ENCODE results near the gene CCDC192. TPM values are rescaled to one million over a fixed set of nuclear protein-coding genes. Genes with fewer than 3 reads are reported as not detected.
"Not testable (repeated sequence)": the region's sequence is repeated elsewhere in the genome, so short reads cannot be mapped to it uniquely, and the experiment has no call there.

CCDC192 gene
- total RNA-seq, 3 donors from 2014 or later = 1.0 TPM; not detected in 2

DNA sequence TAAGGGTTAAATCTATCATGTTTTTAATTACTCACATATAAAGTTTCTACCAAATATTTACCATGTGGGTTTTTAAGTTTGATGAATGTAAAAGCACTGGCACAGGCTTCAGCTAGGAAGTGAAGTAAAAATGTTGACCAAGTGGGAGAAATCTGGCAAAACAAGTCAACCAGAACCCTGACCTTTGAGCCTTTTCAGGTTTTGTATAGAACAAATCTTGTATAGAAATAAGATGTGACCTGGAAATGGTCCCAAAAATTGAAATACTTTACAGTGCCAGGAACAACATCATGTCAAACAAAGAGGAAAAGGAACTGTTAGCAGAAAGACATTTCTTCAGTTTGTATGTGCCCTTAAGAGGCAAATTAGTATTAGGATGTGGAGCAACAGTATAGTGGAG is 137.6 kb downstream of the CCDC192 start:
- no peak overlapping the region for H3K4me3 ChIP-seq
- TF ChIP-seq, protein P1, sequence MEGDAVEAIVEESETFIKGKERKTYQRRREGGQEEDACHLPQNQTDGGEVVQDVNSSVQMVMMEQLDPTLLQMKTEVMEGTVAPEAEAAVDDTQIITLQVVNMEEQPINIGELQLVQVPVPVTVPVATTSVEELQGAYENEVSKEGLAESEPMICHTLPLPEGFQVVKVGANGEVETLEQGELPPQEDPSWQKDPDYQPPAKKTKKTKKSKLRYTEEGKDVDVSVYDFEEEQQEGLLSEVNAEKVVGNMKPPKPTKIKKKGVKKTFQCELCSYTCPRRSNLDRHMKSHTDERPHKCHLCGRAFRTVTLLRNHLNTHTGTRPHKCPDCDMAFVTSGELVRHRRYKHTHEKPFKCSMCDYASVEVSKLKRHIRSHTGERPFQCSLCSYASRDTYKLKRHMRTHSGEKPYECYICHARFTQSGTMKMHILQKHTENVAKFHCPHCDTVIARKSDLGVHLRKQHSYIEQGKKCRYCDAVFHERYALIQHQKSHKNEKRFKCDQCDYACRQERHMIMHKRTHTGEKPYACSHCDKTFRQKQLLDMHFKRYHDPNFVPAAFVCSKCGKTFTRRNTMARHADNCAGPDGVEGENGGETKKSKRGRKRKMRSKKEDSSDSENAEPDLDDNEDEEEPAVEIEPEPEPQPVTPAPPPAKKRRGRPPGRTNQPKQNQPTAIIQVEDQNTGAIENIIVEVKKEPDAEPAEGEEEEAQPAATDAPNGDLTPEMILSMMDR (IDR thresholded peaks at IDR 0.05) = no peak
- H3K4me1 ChIP-seq (ENCODE audit: low read depth) = peaks cover 9% of the 10 kb centered on the region
- DNase-seq (peak in 1 of 3 donors; percentile 46), ATAC-seq (peak; percentile 76)
- intact Hi-C loops (cut with DNase I, micrococcal nuclease) = no loop called here
- no peaks in the 10 kb centered on the region for H3K36me3 ChIP-seq (ENCODE audit: low read depth)
- no peaks in the 10 kb centered on the region for H3K9me3 ChIP-seq

DNA sequence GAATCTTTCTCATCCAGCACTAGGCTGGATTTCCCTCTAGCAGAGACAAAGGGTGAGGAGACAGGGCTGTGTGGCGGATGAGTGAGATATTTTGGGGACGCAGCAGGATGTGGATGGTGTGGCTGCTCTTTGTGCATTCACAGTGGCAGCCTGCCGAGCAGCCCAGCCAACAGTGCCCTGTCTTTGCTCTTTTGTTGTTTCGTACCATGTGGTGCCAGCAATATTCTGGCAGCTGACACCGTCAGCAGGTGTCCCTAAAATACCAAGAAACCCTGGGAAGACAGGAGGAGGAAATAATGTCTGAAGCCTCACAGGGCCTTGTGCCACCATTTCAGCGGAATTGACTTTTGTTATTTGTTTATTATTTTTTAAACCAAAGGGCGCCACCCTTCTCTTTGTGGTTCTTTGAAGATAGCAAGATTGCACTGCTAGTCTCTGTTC is 141.4 kb downstream of the CCDC192 start:
- Histone ChIP-seq H3K4me3 (no peak overlapping the region), H3K36me3 (ENCODE audit: low read depth) (no peaks in the 10 kb centered on the region), H3K4me1 (ENCODE audit: low read depth) (peaks cover 26% of the 10 kb centered on the region), H3K9me3 (no peaks in the 10 kb centered on the region)
- peak in 2 of 3 donors; percentile 52 to 53 for DNase-seq
- ATAC-seq = peak; percentile 46
- TF ChIP-seq, protein P1 (IDR thresholded peaks at IDR 0.05) = no peak
- intact Hi-C loops (cut with DNase I, micrococcal nuclease) = no loop called here

DNA sequence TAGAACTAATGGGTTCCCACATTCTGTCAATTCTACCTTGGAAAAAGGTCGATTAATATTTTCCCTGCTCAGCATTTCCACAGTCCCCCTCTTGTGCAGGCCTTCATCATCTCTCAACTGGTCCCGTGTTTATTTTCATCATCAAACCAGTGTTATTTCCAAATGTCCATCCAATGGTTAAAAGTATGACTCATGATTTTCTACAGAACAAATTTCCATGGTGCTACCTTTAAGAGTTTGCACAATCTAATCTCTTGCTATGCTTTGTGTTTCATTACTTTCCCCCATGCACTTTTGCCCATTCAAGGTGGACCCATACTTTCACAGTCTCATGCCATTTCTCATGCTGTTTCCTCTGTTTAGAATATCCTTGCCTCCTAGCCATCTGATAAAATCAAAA is 143.7 kb downstream of the CCDC192 start:
- Histone ChIP-seq H3K4me1 (ENCODE audit: low read depth) (peaks cover 26% of the 10 kb centered on the region), H3K4me3 (no peak overlapping the region), H3K36me3 (ENCODE audit: low read depth) (no peaks in the 10 kb centered on the region), H3K9me3 (no peaks in the 10 kb centered on the region)
- DNase-seq (no peak), ATAC-seq (no peak)
- TF ChIP-seq, protein P1 (IDR thresholded peaks at IDR 0.05) = no peak
- intact Hi-C loops (cut with DNase I, micrococcal nuclease) = no loop called here

GRCh38 chr5:127847641-127848040 is 144.4 kb downstream of the CCDC192 start:
- H3K9me3 ChIP-seq; intact Hi-C loops (cut with DNase I, micrococcal nuclease); ATAC-seq; H3K36me3 ChIP-seq (ENCODE audit: low read depth); H3K4me3 ChIP-seq; DNase-seq: not testable (repeated sequence)
- peaks cover 26% of the 10 kb centered on the region for H3K4me1 ChIP-seq (ENCODE audit: low read depth)

- peak in 1 of 3 donors; percentile 55 for DNase-seq
- H3K4me1 ChIP-seq (ENCODE audit: low read depth) = peaks cover 26% of the 10 kb centered on the region
Observed at GRCh38 chr5:127848098-127848497, 144.9 kb downstream of the CCDC192 start.

DNA sequence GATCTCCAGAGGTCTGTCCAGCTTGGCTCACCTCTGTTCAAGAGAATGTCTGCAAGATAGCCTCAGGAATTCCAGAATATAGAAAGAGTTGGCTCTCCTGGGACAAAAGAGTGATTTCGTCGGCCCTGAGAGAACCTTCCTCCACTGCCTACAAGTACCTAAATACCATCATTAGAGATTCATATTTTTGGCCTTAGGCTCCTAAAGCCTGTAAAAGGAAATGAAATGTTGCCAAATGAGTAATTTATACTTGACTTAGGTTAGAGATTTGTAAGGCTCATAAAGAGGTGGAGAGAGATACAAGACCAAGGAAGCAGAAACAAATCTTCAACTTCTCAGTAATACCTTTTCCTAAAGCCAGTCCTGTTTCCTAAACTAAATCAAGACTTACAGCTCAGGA is 146.2 kb downstream of the CCDC192 start:
- Histone ChIP-seq H3K4me1 (ENCODE audit: low read depth) (peaks cover 26% of the 10 kb centered on the region), H3K36me3 (ENCODE audit: low read depth) (no peaks in the 10 kb centered on the region), H3K4me3 (no peak overlapping the region), H3K9me3 (no peaks in the 10 kb centered on the region)
- TF ChIP-seq, protein P1 (IDR thresholded peaks at IDR 0.05) = no peak
- DNase-seq = no peak
- intact Hi-C loops (cut with DNase I, micrococcal nuclease) = no loop called here
- peak; percentile 2 for ATAC-seq

More at GRCh38 chr5:127848098-127848497, 144.9 kb downstream of the CCDC192 start:
- ATAC-seq = peak; percentile 80
- Histone ChIP-seq H3K36me3 (ENCODE audit: low read depth) (no peaks in the 10 kb centered on the region), H3K9me3 (no peaks in the 10 kb centered on the region), H3K4me3 (no peak overlapping the region)
- intact Hi-C loops (cut with DNase I, micrococcal nuclease) = no loop called here
- TF ChIP-seq, protein P1 (IDR thresholded peaks at IDR 0.05) = no peak
